Breast epithelium (tissue), 3 donors: ENCODE data around the gene RAB44. TPM values are rescaled to one million over a fixed set of nuclear protein-coding genes. Genes with fewer than 3 reads are reported as not detected.

Source experiments
- total RNA-seq, 3 donors: library from RNA; depleted of rRNA; stranded (reverse); fragments of >200 nt; gene quantifications; one replicate each; pipeline ENCODE4 v1.1.0, GENCODE V29; 2016

RAB44 gene
- total RNA-seq, 3 donors from 2014 or later: under 0.01 to 1.9 (median 0.29) TPM

Other genes starting within 250 kb of the RAB44 start
- gene STK38, start 150.3 kb upstream of the RAB44 start, total RNA-seq: 10 to 100 TPM; 27.5 to 39.4 (median 31.4) TPM
- gene SRSF3, start 103.5 kb upstream of the RAB44 start, total RNA-seq: 100 to 1,000 TPM; 163 to 425 (median 276) TPM
- 100 to 1,000 TPM; 125 to 144 (median 143) TPM for gene CDKN1A, start 19.1 kb upstream of the RAB44 start, total RNA-seq
- gene CPNE5, start 141.6 kb downstream of the RAB44 start, total RNA-seq: 1 to 10 TPM in 2 of 3 donors, under 1 TPM in 1; 0.96 to 5.2 (median 3.7) TPM
- gene PPIL1, start 177.0 kb downstream of the RAB44 start, total RNA-seq: 10 to 100 TPM in 2 of 3 donors, 1 to 10 TPM in 1; 4.5 to 24.7 (median 19.7) TPM
- 10 to 100 TPM; 32.8 to 58.7 (median 45.4) TPM for gene C6orf89, start 188.1 kb downstream of the RAB44 start, total RNA-seq